ENCODE data around the gene PCK2. TPM values are rescaled to one million over a fixed set of nuclear protein-coding genes. Genes with fewer than 3 reads are reported as not detected.

Gene PCK2
- total and polyA plus RNA-seq, 2 of the 13 experiments (the other 11 are each of a cell fraction or from before 2014, with no cell fraction given): 129 to 272 TPM

DNA sequence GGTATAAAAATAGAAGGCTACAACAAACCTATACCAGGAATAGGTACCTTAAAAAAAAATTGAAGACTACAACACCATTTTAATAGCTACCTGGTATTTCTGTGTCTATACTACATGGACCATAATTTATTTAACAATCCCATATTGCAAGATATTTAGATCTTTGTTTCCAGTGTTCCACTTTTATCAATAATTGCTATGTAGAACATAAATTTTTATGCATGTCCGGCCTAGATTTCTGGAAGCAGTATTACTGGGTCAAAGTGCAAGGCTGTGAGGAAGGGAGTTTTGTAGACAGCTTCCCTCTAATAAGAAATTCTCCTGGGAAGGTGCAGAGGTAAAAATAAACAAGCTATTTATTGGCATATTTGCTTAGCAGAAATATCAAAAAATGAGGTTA lies 16.4 kb downstream of the PCK2 start:
- no peak overlapping the region for H3K9ac ChIP-seq (ENCODE audit: insufficient read depth, low read depth, low read length)
- CTCF ChIA-PET (ENCODE audit: low intra/inter-chr PET ratio, low total read pairs): interaction anchor here (1.1 to 5.4 kb wide), 2 partner anchors 50 to 51 kb away, joined by 4 to 86 read pairs; partner anchors contain the start of gene IRF9
- H3K27me3 ChIP-seq (ENCODE audit: control insufficient read depth in 1 of 2, insufficient read depth in 2 of 2, low read length in 2 of 2): no peaks in the 10 kb centered on the region; a peak in 1 of 5 replicates
- H3K36me3 ChIP-seq (replicated peaks in 1 of 2; ENCODE audit: control insufficient read depth in 1 of 2, insufficient read depth in 2 of 2, low read length in 2 of 2): no peaks in the 10 kb centered on the region
- H3K4me1 ChIP-seq (ENCODE audit: insufficient read depth, low read length): peaks cover 59% of the 10 kb centered on the region
- 63% methylated on average over 1 of the region's 1 CpG for WGBS (ENCODE audit: low lambda C conversion rate)
- H3K9me3 ChIP-seq (ENCODE audit: low read length): no peaks in the 10 kb centered on the region
- intact Hi-C loops (cut with micrococcal nuclease; ENCODE audit: unreplicated experiment): loop anchor here (10.0 kb wide), 2 partner anchors 806 to 1016 kb away; partner anchors contain the start of genes ACIN1, BCL2L2, C14orf119 and PPP1R3E
- no TSS peak for BruUV-seq (replicated peaks)
- no peak overlapping the region; a peak in 1 of 6 replicates for H3K4me3 ChIP-seq (replicated peaks in 1 of 3; ENCODE audit: insufficient read depth in 1 of 3, low read depth in 2 of 3, low read length in 3 of 3)
- ATAC-seq (no peak), DNase-seq (ENCODE audit: low spot score) (no peak), FAIRE-seq (no peak)
- H3K4me2 ChIP-seq (ENCODE audit: low read depth, low read length): peak overlapping the region; percentile 26
- H2AFZ ChIP-seq (ENCODE audit: low read length): no peak overlapping the region
- peaks cover 7% of the 10 kb centered on the region for H3K79me2 ChIP-seq (ENCODE audit: insufficient read depth, low read length)
- H3K27ac ChIP-seq (ENCODE audit: extremely low read length, insufficient read depth, low read length): peak overlapping the region; percentile 4
- in situ Hi-C loops (cut with HindIII; ENCODE audit: extremely low pct_ligation_motif_present, low pct_unique_long_range_greater_than_20kb): loop anchor here (25.0 kb wide), 1 partner anchor 1523 kb away; the partner anchor contains the start of genes ABHD4 and DAD1
- TF ChIP-seq ZNF354B (CRISPR knock-in tag; IDR thresholded peaks at IDR 0.05) (no peak), FOXA3 (CRISPR knock-in tag; IDR thresholded peaks at IDR 0.05) (peak; percentile 30; the same call in 1 of the 2 replicates), ATF7-NPFF (CRISPR knock-in tag; IDR thresholded peaks at IDR 0.05; ENCODE audit: low read depth) (peak; percentile 73; the same call in 1 of the 2 replicates), RXRB (CRISPR knock-in tag; IDR thresholded peaks at IDR 0.05; ENCODE audit: borderline replicate concordance) (0 out of 2 replicates have a peak, but pooled peaks have one; percentile 9), YEATS2 (CRISPR knock-in tag; IDR thresholded peaks at IDR 0.05; ENCODE audit: borderline replicate concordance) (no peak), ARNT2 (CRISPR knock-in tag; IDR thresholded peaks at IDR 0.05; ENCODE audit: low read depth) (0 out of 2 replicates have a peak, but pooled peaks have one; percentile 41), NR2F6 (IDR thresholded peaks at IDR 0.05) (peak; percentile 17; the same call in 1 of the 2 replicates), NR2F6 (CRISPR knock-in tag; IDR thresholded peaks at IDR 0.05) (no peak), CC2D1A (CRISPR knock-in tag; IDR thresholded peaks at IDR 0.05) (peak; percentile 88), ZBTB25 (CRISPR knock-in tag; IDR thresholded peaks at IDR 0.05) (0 out of 2 replicates have a peak, but pooled peaks have one; percentile 9), ZNF24 (IDR thresholded peaks at IDR 0.05) (0 out of 2 replicates have a peak, but pooled peaks have one; percentile 44), PPARG (CRISPR knock-in tag; conservative IDR thresholded peaks at IDR 0.05) (peak; percentile 44), MTF2 (CRISPR knock-in tag; IDR thresholded peaks at IDR 0.05; ENCODE audit: borderline replicate concordance) (peak; percentile 32; the same call in 1 of the 2 replicates), ZNF879 (CRISPR knock-in tag; IDR thresholded peaks at IDR 0.05) (peak; percentile 24; the same call in 1 of the 2 replicates), HMGXB4 (CRISPR knock-in tag; IDR thresholded peaks at IDR 0.05; ENCODE audit: borderline replicate concordance in 1 of 2, low read depth in 1 of 2) (0 out of 4 replicates have a peak, but pooled peaks of 1 of the 2 experiments have one; percentile 9)
- TF ChIP-seq, protein P1, sequence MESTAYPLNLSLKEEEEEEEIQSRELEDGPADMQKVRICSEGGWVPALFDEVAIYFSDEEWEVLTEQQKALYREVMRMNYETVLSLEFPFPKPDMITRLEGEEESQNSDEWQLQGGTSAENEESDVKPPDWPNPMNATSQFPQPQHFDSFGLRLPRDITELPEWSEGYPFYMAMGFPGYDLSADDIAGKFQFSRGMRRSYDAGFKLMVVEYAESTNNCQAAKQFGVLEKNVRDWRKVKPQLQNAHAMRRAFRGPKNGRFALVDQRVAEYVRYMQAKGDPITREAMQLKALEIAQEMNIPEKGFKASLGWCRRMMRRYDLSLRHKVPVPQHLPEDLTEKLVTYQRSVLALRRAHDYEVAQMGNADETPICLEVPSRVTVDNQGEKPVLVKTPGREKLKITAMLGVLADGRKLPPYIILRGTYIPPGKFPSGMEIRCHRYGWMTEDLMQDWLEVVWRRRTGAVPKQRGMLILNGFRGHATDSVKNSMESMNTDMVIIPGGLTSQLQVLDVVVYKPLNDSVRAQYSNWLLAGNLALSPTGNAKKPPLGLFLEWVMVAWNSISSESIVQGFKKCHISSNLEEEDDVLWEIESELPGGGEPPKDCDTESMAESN (CRISPR knock-in tag; conservative IDR thresholded peaks at IDR 0.05): 0 out of 2 replicates have a peak, but pooled peaks have one; percentile 39
- TF ChIP-seq, protein P2, sequence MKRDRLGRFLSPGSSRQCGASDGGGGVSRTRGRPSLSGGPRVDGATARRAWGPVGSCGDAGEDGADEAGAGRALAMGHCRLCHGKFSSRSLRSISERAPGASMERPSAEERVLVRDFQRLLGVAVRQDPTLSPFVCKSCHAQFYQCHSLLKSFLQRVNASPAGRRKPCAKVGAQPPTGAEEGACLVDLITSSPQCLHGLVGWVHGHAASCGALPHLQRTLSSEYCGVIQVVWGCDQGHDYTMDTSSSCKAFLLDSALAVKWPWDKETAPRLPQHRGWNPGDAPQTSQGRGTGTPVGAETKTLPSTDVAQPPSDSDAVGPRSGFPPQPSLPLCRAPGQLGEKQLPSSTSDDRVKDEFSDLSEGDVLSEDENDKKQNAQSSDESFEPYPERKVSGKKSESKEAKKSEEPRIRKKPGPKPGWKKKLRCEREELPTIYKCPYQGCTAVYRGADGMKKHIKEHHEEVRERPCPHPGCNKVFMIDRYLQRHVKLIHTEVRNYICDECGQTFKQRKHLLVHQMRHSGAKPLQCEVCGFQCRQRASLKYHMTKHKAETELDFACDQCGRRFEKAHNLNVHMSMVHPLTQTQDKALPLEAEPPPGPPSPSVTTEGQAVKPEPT (CRISPR knock-in tag; IDR thresholded peaks at IDR 0.05; ENCODE audit: low read depth): no peak
- POLR2A ChIA-PET: interaction anchor here (1.1 to 11.8 kb wide), 8 partner anchors 15 to 160 kb away, joined by 4 to 594 read pairs (median 22); partner anchors contain the start of genes CHMP4A, EMC9, FITM1 and IRF9
- no peaks in the 10 kb centered on the region for H4K20me1 ChIP-seq (ENCODE audit: insufficient read depth, low read length)
